ENCODE data around the gene TSPYL4. TPM values are rescaled to one million over a fixed set of nuclear protein-coding genes. Genes with fewer than 3 reads are reported as not detected.

The TSPYL4 gene
- total and polyA plus RNA-seq, 2 of the 8 experiments (the other 6 are each of a cell fraction or from before 2014, with no cell fraction given): 20.5 to 22.6 TPM

DNA sequence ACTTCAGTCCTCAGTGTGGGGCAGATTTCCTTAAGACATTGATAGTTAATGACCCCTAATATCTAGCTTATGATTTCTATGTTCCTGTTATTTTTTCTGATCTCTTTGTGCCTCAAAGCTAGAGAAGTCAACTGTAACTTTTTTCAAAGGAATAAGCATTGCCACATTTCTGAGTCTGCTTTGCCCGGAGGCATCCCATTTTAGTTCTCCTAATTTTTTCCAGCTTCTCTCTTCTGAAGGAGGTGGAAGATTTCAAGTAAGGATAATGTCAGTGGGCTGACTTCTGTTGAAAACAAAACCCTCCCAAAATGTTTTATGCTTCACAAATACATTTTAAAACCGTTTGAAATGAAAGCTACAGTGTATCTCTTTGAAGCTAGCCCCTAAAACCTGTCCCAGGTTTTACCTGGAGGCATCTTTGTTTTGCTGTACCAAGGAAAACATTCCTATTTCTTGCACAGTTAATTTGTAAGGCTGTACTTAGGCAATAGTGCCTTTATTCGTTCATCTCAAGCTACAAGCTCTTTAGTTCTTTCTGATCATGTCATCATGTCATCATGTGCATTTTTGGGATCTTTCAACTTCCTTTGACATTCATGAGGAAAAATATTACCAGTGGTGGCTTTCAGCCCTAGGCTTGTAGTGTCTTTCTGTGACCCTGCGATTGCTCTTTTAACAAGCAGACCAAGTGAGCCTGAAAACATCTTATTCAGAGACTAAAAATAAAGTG, 45.7 kb downstream of the TSPYL4 start:
- Histone ChIP-seq H3K4me1 (replicated peaks in 1 of 4; ENCODE audit: control insufficient read depth in 3 of 4, insufficient read depth in 4 of 4, low read length in 3 of 4) (no peaks in the 10 kb centered on the region), H3K9ac (replicated peaks in 1 of 4; ENCODE audit: extremely low read depth in 1 of 4, low read depth in 3 of 4, low read length in 3 of 4) (no peak overlapping the region), H3K9me3 (ENCODE audit: insufficient read depth in 2 of 2, low read depth in 1 of 2, low read length in 1 of 2) (no peaks in the 10 kb centered on the region), H2AK5ac (ENCODE audit: low read depth, low read length) (no peak overlapping the region), H3K14ac (ENCODE audit: insufficient read length) (no peak overlapping the region), H4K20me1 (replicated peaks in 1 of 2; ENCODE audit: control insufficient read depth in 1 of 2, insufficient read depth in 2 of 2, low read length in 2 of 2) (peaks cover 0 to 2% of the 10 kb centered on the region in 2 experiments), H3K23ac (ENCODE audit: insufficient read length) (no peak overlapping the region), H2AFZ (ENCODE audit: low read length) (no peak overlapping the region), H4K91ac (replicated peaks; ENCODE audit: insufficient read length, low read length) (no peak overlapping the region), H4K5ac (ENCODE audit: insufficient read length, low read depth, low read length) (no peak overlapping the region), H3K79me2 (ENCODE audit: control insufficient read depth in 1 of 2, insufficient read depth in 2 of 2, low read length in 2 of 2) (no peaks in the 10 kb centered on the region), H3K27me3 (replicated peaks in 1 of 4; ENCODE audit: control insufficient read depth in 3 of 4, extremely low read depth in 1 of 4, insufficient read depth in 3 of 4, low read length in 3 of 4) (peaks cover 0 to 1% (median 0%) of the 10 kb centered on the region in 4 experiments; a peak in 1 of 7 replicates), H3K56ac (replicated peaks; ENCODE audit: insufficient read length, low read depth, low read length) (no peak overlapping the region), H3K23me2 (ENCODE audit: low read depth, low read length) (no peaks in the 10 kb centered on the region), H3K36me3 (ENCODE audit: control insufficient read depth in 2 of 4, insufficient read depth in 4 of 4, low read length in 3 of 4) (no peaks in the 10 kb centered on the region), H2BK12ac (ENCODE audit: low read depth, low read length) (no peak overlapping the region), H3K4me3 (ENCODE audit: extremely low read depth in 1 of 4, insufficient read depth in 2 of 4, low read depth in 3 of 4, low read length in 4 of 4) (no peak overlapping the region), H3K4ac (replicated peaks; ENCODE audit: insufficient read length, low read depth, low read length) (no peak overlapping the region), H2BK15ac (ENCODE audit: low read length) (no peak overlapping the region), H3K4me2 (ENCODE audit: insufficient read depth in 1 of 2, low read depth in 2 of 2, low read length in 2 of 2) (no peak overlapping the region), H3K18ac (ENCODE audit: extremely low read depth, low read length) (no peak overlapping the region), H2BK120ac (replicated peaks; ENCODE audit: low read depth, low read length) (no peak overlapping the region), H2BK5ac (ENCODE audit: low read depth, low read length) (no peak overlapping the region), H4K8ac (ENCODE audit: extremely low read depth, insufficient read depth, low read length) (no peak overlapping the region), H3K27ac (ENCODE audit: low read depth, low read length) (no peak overlapping the region), H2BK20ac (ENCODE audit: low read length) (no peak overlapping the region), H3K79me1 (ENCODE audit: low read depth, low read length) (no peaks in the 10 kb centered on the region)
- DNase-seq (ENCODE audit: low read depth in 1 of 2, low spot score in 2 of 2): no peak
- POLR2A ChIA-PET (ENCODE audit: partially characterized antibody): no interaction called here
- WGBS, 2 experiments (ENCODE audit: extremely low coverage in 1 of 2, insufficient coverage in 1 of 2, insufficient read length in 1 of 2, insufficient replicate concordance in 2 of 2, low coverage in 1 of 2, low lambda C conversion rate in 2 of 2, missing lambda C conversion rate in 1 of 2): 84% methylated on average over 4 of the region's 4 CpGs; no CpG with 5 or more reads in 1 of the 2 experiments
- CTCF ChIA-PET (ENCODE audit: partially characterized antibody): interaction anchor here (0.7 to 2.6 kb wide), 8 partner anchors 9 to 84 kb away, joined by 3 to 11 read pairs (median 4); no protein-coding TSS in a partner anchor
- FAIRE-seq: no peak
- TF ChIP-seq JUN (IDR thresholded peaks at IDR 0.05; ENCODE audit: low read depth, low read length) (no peak), SIN3A (conservative IDR thresholded peaks at IDR 0.05 in 1 of 2, IDR thresholded peaks at IDR 0.05 in 1 of 2; ENCODE audit: low read depth in 1 of 2, low read length in 2 of 2) (no peak), HDAC2 (IDR thresholded peaks at IDR 0.05; ENCODE audit: borderline replicate concordance in 1 of 2, low read depth in 2 of 2, low read length in 2 of 2) (no peak), CHD2 (IDR thresholded peaks at IDR 0.05; ENCODE audit: low read length) (no peak)
- TF ChIP-seq, protein P1, sequence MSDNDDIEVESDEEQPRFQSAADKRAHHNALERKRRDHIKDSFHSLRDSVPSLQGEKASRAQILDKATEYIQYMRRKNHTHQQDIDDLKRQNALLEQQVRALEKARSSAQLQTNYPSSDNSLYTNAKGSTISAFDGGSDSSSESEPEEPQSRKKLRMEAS (IDR thresholded peaks at IDR 0.05): no peak
